GM10266 (cell line): ENCODE measurements around the gene PRKN.

Experiments
- DNase-seq: peaks from one replicate; pipeline ENCODE4 v3.0.0; 2012; ENCODE audit errors: extremely low spot score
- TF ChIP-seq, protein P1 (sequence below): IDR thresholded peaks from 2 replicates; pipeline ENCODE4 v1.5.1; 2012; ENCODE audit warnings: mild to moderate bottlenecking, low read depth; ENCODE audit not compliant: control insufficient read depth, insufficient read depth; ENCODE audit errors: missing control alignments

Gene PRKN

DNA sequence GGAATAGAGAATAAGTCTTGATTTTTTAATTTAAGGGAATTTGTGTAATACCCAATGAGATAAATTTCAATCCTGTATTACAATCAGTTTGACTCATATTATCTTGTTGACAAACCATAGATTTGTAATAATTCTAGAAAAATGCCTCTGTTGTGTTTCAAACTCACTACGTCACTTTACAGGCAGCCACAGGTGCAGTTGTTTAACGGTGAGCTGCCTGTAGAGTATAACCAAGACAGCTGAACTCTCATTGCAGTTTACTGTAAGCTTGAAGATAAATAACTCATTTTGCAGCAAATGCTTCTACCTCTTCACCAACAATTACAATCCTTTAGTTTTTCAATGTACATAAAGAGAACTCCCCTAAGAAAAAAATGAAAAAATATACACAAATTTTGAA lies 114.3 kb downstream of the PRKN start:
- TF ChIP-seq, protein P1, sequence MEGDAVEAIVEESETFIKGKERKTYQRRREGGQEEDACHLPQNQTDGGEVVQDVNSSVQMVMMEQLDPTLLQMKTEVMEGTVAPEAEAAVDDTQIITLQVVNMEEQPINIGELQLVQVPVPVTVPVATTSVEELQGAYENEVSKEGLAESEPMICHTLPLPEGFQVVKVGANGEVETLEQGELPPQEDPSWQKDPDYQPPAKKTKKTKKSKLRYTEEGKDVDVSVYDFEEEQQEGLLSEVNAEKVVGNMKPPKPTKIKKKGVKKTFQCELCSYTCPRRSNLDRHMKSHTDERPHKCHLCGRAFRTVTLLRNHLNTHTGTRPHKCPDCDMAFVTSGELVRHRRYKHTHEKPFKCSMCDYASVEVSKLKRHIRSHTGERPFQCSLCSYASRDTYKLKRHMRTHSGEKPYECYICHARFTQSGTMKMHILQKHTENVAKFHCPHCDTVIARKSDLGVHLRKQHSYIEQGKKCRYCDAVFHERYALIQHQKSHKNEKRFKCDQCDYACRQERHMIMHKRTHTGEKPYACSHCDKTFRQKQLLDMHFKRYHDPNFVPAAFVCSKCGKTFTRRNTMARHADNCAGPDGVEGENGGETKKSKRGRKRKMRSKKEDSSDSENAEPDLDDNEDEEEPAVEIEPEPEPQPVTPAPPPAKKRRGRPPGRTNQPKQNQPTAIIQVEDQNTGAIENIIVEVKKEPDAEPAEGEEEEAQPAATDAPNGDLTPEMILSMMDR: no peak
- no peak for DNase-seq

DNA sequence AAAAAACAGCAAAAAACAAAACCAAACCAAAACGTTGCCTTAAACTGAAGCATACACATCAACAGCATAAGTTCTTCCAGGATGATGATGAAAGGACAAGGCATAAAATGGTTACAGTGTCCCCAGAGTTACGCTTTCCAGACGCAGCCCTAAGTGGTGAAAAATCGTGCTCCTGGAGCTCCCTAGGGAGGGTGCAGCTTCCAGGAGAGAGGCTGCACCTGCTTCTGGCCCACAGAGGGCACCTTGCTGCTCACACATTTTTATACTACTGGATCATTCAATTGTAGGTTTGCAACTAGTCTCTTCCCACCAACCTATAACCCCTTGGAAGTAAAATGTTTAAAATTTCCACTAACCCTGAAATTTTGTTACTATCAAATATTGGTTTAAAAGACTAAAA lies 115.0 kb downstream of the PRKN start:
- TF ChIP-seq, protein P1: no peak
- DNase-seq: no peak

DNA sequence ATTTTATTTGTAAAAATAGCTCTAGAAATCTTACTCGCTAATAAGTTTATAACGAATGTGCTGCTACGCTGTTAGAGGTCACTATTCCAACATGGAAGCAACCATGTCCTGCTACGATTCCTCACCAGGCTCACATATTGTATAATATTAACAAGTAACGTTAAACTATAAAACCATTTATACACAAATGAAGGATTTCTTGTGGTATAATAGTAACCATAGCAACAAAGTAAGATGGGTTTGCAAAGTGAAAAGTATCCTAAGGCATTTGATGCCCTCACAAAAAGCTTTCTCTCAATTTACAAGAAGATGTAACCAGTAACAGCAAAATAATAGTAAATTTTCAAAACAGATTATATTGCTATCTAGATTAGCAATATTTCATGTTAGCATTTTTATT lies 117.2 kb downstream of the PRKN start:
- DNase-seq: no peak
- TF ChIP-seq, protein P1: no peak

DNA sequence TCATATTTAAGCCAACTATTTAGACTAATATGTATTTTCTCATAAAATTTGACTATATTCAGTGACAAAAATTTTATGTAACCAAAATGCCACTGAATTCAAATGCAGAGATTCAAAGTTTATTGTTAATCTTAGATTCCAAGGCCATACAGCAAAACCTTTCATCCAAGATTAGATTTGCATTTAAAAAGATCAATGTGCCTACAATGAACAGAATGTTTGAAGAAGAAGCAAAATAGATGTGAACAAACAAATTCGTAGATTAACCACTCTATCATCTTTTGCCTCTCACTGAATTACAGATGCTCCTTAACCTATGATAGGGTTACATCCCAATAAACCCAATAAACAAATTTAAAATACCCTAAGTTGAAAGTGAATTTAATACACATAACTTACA lies 121.7 kb downstream of the PRKN start:
- no peak for DNase-seq
- TF ChIP-seq, protein P1: no peak

DNA sequence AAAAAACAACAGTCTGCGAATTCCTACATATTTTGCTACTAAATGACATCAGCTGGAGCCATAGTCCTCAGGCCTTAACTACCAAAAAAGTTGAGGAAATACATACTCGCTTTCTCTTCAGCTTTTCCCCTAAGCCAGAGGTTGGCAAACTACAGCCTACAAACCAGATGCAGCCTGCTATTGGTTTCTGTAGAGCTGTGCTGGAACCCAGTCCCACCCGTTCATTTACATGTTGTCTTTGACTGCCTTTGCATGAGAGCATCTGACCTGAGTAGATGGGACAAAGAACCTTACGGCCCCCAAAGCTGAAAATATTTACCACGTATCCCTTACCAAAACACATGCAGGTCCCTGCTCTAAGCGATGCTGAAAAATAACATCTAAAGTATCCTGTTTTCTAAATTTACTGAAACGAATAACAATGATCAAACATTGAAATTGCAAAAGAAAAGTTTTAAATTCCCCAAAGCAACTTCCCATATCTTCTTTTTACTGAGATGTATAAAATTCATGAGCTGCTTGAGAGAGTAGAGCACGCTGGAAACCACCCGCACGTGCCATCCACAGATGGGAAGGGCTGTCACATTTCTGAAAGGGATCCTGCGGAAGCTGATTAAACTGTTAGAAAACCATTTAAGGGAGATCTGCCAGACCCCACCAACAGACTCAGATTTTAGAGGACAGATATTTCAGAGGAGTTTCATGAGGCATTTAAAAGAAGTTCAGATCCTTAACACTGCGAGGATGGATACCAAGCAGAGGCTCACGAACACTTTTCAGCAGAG lies 124.1 kb downstream of the PRKN start:
- TF ChIP-seq, protein P1: no peak

DNA sequence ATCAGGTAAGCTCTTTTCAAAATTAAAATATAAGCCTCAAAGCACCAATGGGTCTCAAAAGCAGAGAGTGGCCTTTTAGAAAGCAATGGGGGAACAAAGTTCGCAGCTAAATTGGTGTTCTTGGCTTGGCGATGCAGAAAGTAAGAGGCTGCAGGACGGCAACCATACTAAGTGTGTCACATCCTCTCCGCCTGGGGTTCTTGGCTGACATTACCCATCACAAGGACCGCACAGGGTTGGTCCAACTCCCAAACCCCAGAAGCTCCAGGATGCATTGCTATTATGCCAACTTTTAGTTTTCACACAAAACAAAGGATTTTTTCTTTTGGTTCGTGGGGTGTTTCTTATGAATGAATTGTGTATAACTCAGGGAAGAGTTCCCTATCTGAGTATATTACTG lies 124.8 kb downstream of the PRKN start:
- no peak for DNase-seq
- TF ChIP-seq, protein P1: no peak

More for the DNA sequence above, 124.1 kb downstream of the PRKN start:
- DNase-seq: no peak

DNA sequence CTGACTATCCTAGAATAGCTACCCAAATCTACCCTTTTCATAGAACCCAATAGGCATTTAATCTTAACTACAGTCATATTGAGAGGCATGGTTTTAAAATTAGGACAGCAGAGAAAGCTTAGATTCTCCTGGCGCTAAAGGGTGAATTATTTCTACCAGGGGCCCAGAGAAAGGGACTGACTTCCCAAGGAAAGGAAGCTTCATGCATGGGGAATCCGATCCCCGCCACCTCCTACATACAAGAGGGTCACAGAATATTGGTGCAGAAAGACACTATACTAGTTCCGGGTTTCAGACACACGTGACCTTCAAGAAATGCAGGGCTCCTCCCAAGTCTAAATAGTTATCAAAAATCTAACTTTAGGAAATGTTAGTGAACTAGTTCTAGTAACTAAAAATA lies 130.9 kb downstream of the PRKN start:
- TF ChIP-seq, protein P1: no peak
- no peak for DNase-seq
